HG02973 (cell line): Measurements from ENCODE around the gene ADAT2.

Experiments
- ATAC-seq: cut with Tn5 transposase; IDR thresholded peaks from one replicate; pipeline ENCODE4 v1.9.1; 2021; ENCODE audit warnings: moderate library complexity; ENCODE audit not compliant: unreplicated experiment

Gene ADAT2

GRCh38 chr6:143399176-143399575 is 51.3 kb downstream of the ADAT2 start:
- ATAC-seq: no peak

GRCh38 chr6:143397227-143398222 is 53.0 kb downstream of the ADAT2 start:
- no peak for ATAC-seq

- no peak for ATAC-seq
Observed at GRCh38 chr6:143396497-143397226, 53.8 kb downstream of the ADAT2 start.

GRCh38 chr6:143395699-143396098 is 54.8 kb downstream of the ADAT2 start:
- no peak for ATAC-seq

GRCh38 chr6:143394389-143394788 is 56.1 kb downstream of the ADAT2 start:
- ATAC-seq: no peak

- ATAC-seq: no peak
Observed at GRCh38 chr6:143390278-143390677, 60.2 kb downstream of the ADAT2 start.

- ATAC-seq: no peak
Observed at GRCh38 chr6:143385636-143386035, 64.9 kb downstream of the ADAT2 start.

- no peak for ATAC-seq
Observed at GRCh38 chr6:143376861-143377260, 73.6 kb downstream of the ADAT2 start.

- no peak for ATAC-seq
Observed at GRCh38 chr6:143376375-143376774, 74.1 kb downstream of the ADAT2 start.

GRCh38 chr6:143375022-143375585 is 75.4 kb downstream of the ADAT2 start:
- no peak for ATAC-seq

- ATAC-seq: no peak
Observed at GRCh38 chr6:143374014-143374413, 76.5 kb downstream of the ADAT2 start.
